Osteoblast (primary cell): Measurements from ENCODE around the gene INTS12. TPM values are rescaled to one million over a fixed set of nuclear protein-coding genes. Genes with fewer than 3 reads are reported as not detected.

Experiments used
- total RNA-seq: library from RNA; depleted of rRNA; stranded (reverse); fragments of >200 nt; gene quantifications from 2 replicates; pipeline ENCODE4 v1.2.3, GENCODE V29; 2012

Gene INTS12
- total RNA-seq, 1 donor, result 14.8 TPM

Other genes starting within 250 kb of the INTS12 start
- 67.0 and 68.7 TPM in 2 replicates for gene PPA2, start 234.6 kb downstream of the INTS12 start, total RNA-seq
- gene ARHGEF38, start 156.1 kb downstream of the INTS12 start, total RNA-seq, result not detected in 2 replicates
- gene GSTCD, start 95 bp upstream of the INTS12 start, total RNA-seq, result 6.9 and 9.7 TPM in 2 replicates
- 0.36 and 0.59 TPM in 2 replicates for gene NPNT, start 186.8 kb upstream of the INTS12 start, total RNA-seq